Measurements from ENCODE around the gene AMT.
A peak's percentile ranks its signal among the peaks of the same experiment; 100 is the strongest.
"Not testable (repeated sequence)": the region's sequence is repeated elsewhere in the genome, so short reads cannot be mapped to it uniquely, and the experiment has no call there.

The AMT gene

GRCh38 chr3:49424816-49425215, 2.5 kb upstream of the AMT start:
- no peak for DNase-seq (ENCODE audit: low read depth)

GRCh38 chr3:49421890-49422378, 339 bp downstream of the AMT start:
- DNase-seq (ENCODE audit: low read depth): no peak

DNA sequence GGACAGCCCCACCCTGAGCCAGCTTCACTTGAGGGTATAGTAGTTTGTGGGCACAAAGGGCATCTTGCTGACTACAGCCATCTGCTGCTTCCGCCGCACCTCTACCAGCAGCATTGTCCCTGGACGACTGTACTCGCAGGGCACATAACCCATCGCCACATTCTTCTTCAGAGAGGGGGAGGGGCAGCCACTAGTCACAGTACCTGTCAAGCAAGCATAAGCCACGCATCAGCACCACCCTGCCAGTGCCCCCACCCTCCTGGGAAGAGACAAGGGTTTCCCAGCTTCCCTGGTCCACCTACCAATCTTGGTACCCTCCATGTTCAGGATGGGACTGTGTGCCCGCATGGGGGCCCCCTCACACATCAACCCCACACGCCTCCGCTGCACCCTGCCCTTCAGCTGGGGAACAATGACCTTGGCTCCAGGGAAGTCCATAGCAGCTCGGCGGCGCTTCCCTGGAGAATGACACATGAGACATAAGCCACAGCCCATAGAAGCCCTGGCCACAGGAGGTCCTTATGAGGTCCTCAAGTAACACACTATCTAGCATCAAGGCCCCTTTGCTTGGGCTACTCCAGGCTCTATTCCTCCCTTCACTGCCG, 4.7 kb downstream of the AMT start:
- DNase-seq (ENCODE audit: low read depth): no peak

DNA sequence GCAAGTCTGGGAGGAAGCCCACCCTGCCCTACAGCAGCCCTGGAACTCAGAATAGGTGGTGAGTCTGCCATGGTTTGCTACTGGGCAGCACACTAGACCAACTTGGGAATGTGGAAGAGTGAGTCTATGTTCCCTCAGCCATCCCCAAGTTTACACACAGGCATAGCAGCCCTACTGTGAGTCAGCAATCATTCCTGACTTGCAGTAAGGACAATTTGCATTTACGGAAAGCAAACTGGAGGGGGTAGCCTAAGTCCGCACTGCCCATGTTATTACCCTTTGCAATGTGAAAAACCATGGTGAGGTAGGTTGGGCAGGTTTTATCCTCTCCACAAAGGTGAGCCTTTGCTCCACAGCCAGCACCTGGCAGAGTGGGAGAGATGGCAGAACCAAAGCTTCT, 5.4 kb downstream of the AMT start:
- DNase-seq (ENCODE audit: low read depth): no peak

- DNase-seq (ENCODE audit: low read depth): peak; percentile 27
Observed at GRCh38 chr3:49415931-49416601, 6.2 kb downstream of the AMT start.

DNA sequence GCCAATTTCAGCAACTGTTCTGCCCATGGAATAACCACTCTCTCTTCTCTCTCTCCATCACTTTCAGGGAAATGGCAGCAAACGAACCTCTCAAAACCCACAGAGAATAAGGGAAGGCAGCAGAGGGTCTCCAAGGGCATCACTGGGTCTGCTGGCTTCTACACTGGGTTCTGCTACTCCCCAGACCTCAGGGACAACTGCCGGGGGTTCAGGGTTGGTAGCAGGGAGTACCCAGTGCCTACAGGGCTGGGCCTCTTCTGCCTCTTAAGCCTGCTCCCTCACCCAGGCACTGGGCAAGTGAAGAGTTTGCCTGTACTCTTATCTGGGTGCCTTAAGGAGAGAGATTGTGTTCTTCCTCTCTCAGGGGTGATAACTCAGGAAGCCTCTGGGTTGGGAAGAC, 7.5 kb downstream of the AMT start:
- DNase-seq (ENCODE audit: low read depth): no peak

DNA sequence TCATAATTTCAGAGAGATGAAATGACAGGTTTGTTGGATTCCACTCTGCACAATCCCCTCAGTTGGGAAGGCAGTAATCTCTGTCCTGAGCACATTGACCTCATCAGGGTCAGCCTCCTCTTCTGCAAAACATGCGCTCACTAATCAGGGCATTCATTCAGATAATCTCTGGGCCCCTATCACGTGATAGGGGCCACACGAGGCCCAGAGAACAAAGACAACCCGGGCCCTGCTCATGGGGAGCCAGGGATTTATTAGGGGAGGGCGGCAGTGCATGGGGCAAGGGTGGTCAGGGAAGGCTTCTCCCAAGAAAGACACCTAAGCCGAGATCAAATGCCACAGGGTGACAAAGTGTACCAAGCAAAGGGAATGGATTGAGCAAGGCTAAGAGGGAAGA, 8.9 kb downstream of the AMT start:
- DNase-seq (ENCODE audit: low read depth): no peak

DNA sequence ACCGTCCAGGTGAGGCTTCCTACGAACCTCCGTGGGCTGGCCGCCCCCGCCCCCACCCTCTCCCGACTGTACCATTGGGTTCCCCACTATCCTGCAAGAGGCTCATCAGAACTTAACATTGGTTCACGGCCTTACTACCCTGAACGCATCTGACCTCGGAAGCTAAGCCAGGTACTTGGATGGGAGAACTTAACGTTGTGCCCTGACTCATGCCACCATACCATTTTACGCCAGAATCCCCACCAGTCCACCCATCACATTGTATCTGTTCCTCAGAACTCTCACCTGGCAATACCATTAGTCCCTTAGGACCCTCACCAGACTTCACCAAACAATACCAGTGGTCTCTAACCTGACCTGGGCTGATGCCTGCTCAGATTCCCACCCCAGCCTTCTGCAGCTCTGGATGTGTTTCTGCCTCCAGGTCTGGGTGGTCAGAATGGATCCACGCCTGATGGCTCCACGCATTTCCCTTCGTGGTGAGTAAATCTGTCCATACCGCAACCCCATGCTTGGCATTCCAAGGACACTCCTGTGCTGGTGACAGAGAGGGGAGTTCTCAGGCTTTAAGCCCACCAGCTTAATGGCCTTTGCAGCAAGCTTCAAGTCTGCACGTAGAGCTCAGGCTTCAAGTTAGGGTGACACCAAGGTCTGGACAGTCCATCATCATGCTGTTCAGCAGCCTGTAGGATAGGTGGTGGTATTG, 9.5 kb downstream of the AMT start:
- no peak for DNase-seq (ENCODE audit: low read depth)

- DNase-seq (ENCODE audit: low read depth): peak; percentile 98
Observed at GRCh38 chr3:49411968-49412631, 10.2 kb downstream of the AMT start, which contains the start of the genes RHOA and TCTA. RHOA (minus strand) TSS chr3:49411976; CDS start chr3:49375589, 36,387 bp downstream. TCTA (plus strand) TSS chr3:49412423; CDS start chr3:49412427, 4 bp downstream.

GRCh38 chr3:49411535-49411967, 10.7 kb downstream of the AMT start:
- DNase-seq (ENCODE audit: low read depth): peak; percentile 53

GRCh38 chr3:49410846-49411534, 11.3 kb downstream of the AMT start:
- DNase-seq (ENCODE audit: low read depth): no peak

- no peak for DNase-seq (ENCODE audit: low read depth)
Observed at GRCh38 chr3:49410066-49410845, 12.0 kb downstream of the AMT start.

DNA sequence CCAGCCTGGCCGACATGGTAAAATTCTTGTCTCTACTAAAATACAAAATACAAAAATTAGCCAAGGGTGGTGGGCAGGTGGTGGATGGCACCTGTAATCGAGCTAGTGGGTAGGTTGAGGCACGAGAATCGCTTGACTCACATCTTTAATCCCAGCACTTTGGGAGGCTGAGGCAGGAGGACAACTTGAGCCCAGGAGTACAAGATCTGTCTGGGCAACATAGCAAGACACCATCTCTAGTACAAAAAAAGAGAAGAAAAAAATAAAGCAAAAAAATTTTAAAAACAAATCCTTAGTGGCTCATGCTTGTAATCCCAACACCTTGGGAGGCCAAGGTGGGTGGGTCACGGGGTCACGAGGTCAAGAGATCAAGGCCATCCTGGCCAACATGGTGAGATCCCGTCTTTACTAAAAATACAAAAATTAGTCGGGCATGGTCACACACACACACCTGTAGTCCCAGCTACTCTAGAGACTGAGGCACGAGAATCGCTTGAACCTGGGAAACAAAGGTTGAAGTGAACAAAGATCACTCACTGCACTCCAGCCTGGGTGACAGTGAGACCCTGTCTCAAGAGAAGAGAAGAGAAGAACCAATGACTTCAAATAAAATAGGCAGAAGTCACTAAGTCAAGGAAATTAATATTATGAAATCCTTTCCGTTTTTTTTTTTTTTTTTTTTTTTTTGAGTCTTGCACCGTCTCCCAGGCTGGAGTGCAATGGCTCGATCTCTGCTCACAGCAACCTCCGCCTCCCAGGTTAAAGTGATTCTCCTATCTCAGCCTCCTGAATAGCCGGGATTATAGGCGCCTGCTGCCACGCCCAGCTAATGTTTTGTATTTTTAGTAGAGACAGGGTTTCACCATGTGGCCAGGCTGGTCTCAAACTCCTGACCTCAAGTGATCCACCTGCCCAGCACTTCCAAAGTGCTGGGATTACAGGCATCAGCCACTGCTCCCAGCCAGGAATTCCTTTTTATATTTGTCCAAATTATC, 15.4 kb downstream of the AMT start:
- no peak for DNase-seq (ENCODE audit: low read depth)

- DNase-seq (ENCODE audit: low read depth): not testable (repeated sequence)
Observed at GRCh38 chr3:49405570-49405969, 16.7 kb downstream of the AMT start.

DNA sequence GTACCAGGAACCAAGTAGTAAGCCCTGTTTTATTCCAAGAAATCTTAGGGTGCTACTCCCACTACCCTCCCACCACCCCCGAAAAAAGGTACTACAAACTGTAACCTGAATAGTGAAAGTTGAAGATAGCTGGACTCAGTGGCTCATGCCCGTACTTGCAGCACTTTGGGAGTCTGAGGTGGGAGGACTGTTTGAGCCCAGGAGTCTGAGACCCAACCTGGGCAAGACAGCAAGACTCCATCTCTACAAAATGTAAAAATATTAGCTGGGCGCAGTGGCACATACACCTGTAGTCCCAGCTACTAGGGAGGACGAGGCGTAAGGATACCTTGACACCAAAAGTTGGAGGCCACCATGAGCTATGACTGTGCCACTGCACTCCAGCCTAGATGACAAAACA, 18.4 kb downstream of the AMT start:
- no peak for DNase-seq (ENCODE audit: low read depth)

DNA sequence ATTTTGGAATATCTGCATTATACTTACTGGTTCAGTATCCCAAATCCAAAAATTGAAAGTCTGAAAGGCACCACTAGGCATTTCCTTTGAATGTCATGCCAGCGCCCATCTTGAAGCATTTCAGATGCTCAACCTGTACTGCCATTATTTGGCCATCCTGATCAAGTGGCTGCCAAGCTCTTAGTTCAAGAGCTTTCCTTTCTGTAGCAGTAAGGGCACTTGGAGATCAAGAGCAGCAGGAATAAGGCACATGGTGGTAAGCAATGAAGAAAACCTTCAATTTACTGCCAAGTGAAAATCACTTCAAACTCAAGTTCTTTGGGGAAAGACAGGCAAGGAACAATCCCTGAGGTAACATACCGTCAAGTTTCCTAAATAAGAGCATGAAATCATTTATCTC, 20.5 kb downstream of the AMT start:
- no peak for DNase-seq (ENCODE audit: low read depth)

DNA sequence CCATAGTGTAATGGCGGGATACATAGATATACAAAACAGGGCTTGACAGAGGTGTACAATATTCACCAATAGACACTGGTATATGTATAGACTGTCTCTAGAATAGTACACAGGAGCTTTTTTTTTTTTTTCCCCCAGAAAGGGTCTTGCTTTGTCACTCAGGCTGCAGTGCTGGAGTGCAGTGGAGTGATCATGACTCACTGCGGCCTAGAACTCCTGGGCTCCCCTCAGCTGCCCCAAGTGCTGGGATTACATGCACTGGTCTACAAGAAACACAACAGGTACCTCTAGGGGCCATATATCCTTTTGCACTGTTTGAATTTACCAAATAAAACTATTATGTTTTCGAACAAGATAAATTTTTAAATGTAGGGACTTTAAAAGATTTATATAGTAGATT, 22.8 kb downstream of the AMT start:
- no peak for DNase-seq (ENCODE audit: low read depth)

DNA sequence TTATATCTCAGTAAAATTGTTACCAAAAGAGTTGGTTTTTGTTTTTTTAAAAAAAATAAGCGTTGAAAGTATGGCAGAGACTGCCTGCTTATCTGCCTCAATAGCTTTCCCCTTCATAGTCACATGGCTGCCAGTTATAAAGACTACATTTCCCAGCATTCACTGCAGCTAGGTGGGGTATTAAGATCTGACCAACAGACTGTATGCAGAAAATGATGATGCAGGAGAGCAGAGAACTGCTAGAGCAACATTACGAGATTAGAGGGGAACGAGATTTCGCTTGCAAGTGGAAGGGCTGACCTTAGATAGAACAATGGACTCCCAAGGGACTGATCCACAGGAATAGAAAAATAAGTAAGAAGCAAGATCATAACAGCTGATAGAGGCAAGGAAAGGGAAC, 24.8 kb downstream of the AMT start:
- no peak for DNase-seq (ENCODE audit: low read depth)

DNA sequence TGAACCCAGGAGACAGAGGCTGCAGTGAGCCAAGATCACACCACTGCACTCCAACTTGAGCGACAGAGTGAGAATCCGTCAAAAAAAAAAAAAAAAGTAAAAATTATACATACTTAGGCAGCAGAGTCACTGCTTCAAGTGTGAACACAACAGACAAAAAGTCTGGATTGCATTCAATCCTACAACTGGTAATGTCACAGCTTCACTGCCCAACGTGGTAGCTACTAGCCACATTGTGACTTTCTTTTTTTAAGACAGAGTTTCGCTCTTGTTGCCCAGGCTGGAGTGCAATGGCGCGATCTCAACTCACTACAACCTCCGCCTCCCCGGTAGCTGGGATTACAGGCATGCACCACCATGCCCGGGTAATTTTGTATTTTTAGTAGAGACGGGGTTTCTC, 31.0 kb downstream of the AMT start:
- DNase-seq (ENCODE audit: low read depth): not testable (repeated sequence)

DNA sequence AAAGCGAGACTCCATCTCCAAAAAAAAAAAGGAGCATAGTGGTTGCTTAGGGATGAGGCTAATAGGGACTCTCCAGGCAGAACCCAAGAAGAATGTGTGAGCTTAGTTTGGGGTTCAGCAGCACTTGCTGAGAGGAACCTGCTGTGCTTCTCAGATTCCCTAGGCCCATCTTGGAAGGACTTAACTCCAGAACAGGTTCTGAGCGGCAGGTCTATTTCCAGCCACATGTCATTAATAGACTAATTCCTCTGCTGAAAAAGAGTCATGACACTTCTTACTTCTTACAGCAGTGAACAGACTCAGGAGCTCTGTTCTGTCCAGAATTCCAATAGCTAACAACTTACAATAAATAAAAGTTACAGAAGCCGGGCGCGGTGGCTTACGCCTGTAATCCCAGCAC, 33.0 kb downstream of the AMT start:
- DNase-seq (ENCODE audit: low read depth): no peak

Data from activated T-helper 1 cell treated with Interleukin-2 at 50 U/mL for 16 hours (primary cell).